ENCODE results near the gene TMEM187. TPM values are rescaled to one million over a fixed set of nuclear protein-coding genes. Genes with fewer than 3 reads are reported as not detected.

The TMEM187 gene
- total RNA-seq, 1 donor, result 6.9 TPM

DNA sequence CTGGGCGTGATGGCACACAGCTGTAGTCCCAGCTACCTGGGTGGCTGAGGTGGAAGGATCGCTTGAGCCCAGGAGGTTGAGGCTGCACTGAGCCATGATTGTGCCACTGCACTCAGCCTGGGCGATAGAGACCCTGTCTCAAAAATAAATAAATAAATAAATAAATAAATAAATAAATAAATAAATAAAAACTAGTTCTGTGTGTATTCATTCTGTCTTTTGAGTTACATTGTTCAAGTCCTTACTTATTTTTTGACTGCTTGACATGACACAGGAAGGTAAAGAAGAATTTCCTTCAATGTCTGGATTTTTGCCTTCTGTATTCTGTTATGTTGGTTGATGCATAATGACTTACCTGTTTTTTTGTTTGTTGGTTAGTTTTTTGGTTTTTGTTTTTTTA lies 35.5 kb upstream of the TMEM187 start:
- TF ChIP-seq, protein P1, sequence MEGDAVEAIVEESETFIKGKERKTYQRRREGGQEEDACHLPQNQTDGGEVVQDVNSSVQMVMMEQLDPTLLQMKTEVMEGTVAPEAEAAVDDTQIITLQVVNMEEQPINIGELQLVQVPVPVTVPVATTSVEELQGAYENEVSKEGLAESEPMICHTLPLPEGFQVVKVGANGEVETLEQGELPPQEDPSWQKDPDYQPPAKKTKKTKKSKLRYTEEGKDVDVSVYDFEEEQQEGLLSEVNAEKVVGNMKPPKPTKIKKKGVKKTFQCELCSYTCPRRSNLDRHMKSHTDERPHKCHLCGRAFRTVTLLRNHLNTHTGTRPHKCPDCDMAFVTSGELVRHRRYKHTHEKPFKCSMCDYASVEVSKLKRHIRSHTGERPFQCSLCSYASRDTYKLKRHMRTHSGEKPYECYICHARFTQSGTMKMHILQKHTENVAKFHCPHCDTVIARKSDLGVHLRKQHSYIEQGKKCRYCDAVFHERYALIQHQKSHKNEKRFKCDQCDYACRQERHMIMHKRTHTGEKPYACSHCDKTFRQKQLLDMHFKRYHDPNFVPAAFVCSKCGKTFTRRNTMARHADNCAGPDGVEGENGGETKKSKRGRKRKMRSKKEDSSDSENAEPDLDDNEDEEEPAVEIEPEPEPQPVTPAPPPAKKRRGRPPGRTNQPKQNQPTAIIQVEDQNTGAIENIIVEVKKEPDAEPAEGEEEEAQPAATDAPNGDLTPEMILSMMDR (IDR thresholded peaks at IDR 0.05; ENCODE audit: extremely low read depth, low read depth, low read length), result no peak
- Histone ChIP-seq H2AFZ (ENCODE audit: low read length) (no peak overlapping the region), H3K79me2 (ENCODE audit: insufficient read depth, low read length) (peaks cover 25% of the 10 kb centered on the region), H3K27ac (ENCODE audit: low read depth, low read length) (no peak overlapping the region), H3K4me2 (ENCODE audit: insufficient read depth, low read length) (no peak overlapping the region), H3K36me3 (ENCODE audit: insufficient read depth, low read length) (peaks cover 4% of the 10 kb centered on the region), H3K27me3 (ENCODE audit: insufficient read depth, low read length) (peaks cover 5% of the 10 kb centered on the region), H3K4me3 (ENCODE audit: insufficient read depth, low read length) (no peak overlapping the region), H3K9me3 (ENCODE audit: low read depth, low read length) (no peaks in the 10 kb centered on the region), H4K20me1 (ENCODE audit: insufficient read depth, low read length) (peaks cover 22% of the 10 kb centered on the region), H3K4me1 (ENCODE audit: insufficient read depth, low read length) (peaks cover 7% of the 10 kb centered on the region)
- no peak for DNase-seq (ENCODE audit: insufficient read length, low spot score, missing footprints)

DNA sequence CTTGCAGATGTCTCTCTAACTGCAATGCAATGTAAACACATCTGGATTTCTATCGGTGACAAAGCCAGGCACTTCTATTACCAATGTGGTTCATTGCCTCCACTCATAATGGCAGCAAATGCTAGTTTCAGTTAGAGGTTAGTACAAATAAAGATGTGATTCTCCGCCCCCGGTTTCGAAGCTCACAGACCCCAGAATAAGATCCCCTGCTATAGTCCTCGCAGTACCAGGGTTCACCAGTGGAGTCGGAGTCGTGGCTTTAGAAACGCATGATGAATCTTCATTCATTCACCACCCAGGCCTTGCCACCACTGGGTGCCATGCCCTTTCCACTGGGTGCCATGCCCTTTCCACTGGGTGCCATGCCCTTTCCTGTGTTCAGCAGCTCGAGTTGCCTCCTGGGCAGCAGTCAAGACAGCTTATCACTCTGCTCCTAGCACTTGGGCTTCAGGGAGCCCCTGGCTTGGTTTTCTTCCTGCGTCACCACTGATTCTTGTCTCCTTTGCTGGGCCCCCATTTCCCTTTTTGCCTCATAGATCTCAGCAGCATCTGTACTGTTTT lies 34.2 kb upstream of the TMEM187 start:
- H3K4me3 ChIP-seq (ENCODE audit: insufficient read depth, low read length), result no peak overlapping the region
- peaks cover 11% of the 10 kb centered on the region for H4K20me1 ChIP-seq (ENCODE audit: insufficient read depth, low read length)
- no peaks in the 10 kb centered on the region for H3K9me3 ChIP-seq (ENCODE audit: low read depth, low read length)
- H3K79me2 ChIP-seq (ENCODE audit: insufficient read depth, low read length), result peaks cover 13% of the 10 kb centered on the region
- no peak overlapping the region for H3K27ac ChIP-seq (ENCODE audit: low read depth, low read length)
- no peak overlapping the region for H2AFZ ChIP-seq (ENCODE audit: low read length)
- no peak for DNase-seq (ENCODE audit: insufficient read length, low spot score, missing footprints)
- H3K4me2 ChIP-seq (ENCODE audit: insufficient read depth, low read length), result no peak overlapping the region
- H3K4me1 ChIP-seq (ENCODE audit: insufficient read depth, low read length), result peaks cover 7% of the 10 kb centered on the region
- TF ChIP-seq, protein P1 (IDR thresholded peaks at IDR 0.05; ENCODE audit: extremely low read depth, low read depth, low read length), result no peak
- no peaks in the 10 kb centered on the region for H3K36me3 ChIP-seq (ENCODE audit: insufficient read depth, low read length)
- peaks cover 5% of the 10 kb centered on the region for H3K27me3 ChIP-seq (ENCODE audit: insufficient read depth, low read length)

DNA sequence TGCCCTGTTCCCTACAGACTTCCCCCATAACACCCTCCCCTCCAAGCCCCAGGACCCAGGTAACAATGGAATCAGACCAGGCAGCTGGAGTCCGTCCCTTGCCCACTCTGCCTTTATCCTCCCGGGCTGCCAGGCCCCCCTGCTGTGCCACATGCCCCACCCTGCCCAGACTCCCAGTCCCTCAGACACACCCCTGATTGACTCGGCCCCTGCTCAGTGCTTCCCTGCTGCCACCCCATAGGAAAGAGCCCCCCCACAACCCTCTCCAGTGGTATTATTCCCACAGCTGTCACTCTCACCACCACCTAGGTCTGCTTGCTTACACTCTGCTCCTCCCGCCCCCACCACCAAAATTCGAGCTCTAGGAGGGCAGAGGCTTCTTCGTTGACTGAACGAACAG lies 33.0 kb upstream of the TMEM187 start:
- H2AFZ ChIP-seq (ENCODE audit: low read length), result no peak overlapping the region
- no peak for DNase-seq (ENCODE audit: insufficient read length, low spot score, missing footprints)
- no peaks in the 10 kb centered on the region for H3K36me3 ChIP-seq (ENCODE audit: insufficient read depth, low read length)
- no peak overlapping the region for H3K27ac ChIP-seq (ENCODE audit: low read depth, low read length)
- TF ChIP-seq, protein P1 (IDR thresholded peaks at IDR 0.05; ENCODE audit: extremely low read depth, low read depth, low read length), result no peak
- peaks cover under 1% of the 10 kb centered on the region for H3K79me2 ChIP-seq (ENCODE audit: insufficient read depth, low read length)
- no peaks in the 10 kb centered on the region for H4K20me1 ChIP-seq (ENCODE audit: insufficient read depth, low read length)
- no peaks in the 10 kb centered on the region for H3K4me1 ChIP-seq (ENCODE audit: insufficient read depth, low read length)
- H3K9me3 ChIP-seq (ENCODE audit: low read depth, low read length), result no peaks in the 10 kb centered on the region
- peaks cover 5% of the 10 kb centered on the region for H3K27me3 ChIP-seq (ENCODE audit: insufficient read depth, low read length)
- H3K4me2 ChIP-seq (ENCODE audit: insufficient read depth, low read length), result no peak overlapping the region
- H3K4me3 ChIP-seq (ENCODE audit: insufficient read depth, low read length), result no peak overlapping the region

DNA sequence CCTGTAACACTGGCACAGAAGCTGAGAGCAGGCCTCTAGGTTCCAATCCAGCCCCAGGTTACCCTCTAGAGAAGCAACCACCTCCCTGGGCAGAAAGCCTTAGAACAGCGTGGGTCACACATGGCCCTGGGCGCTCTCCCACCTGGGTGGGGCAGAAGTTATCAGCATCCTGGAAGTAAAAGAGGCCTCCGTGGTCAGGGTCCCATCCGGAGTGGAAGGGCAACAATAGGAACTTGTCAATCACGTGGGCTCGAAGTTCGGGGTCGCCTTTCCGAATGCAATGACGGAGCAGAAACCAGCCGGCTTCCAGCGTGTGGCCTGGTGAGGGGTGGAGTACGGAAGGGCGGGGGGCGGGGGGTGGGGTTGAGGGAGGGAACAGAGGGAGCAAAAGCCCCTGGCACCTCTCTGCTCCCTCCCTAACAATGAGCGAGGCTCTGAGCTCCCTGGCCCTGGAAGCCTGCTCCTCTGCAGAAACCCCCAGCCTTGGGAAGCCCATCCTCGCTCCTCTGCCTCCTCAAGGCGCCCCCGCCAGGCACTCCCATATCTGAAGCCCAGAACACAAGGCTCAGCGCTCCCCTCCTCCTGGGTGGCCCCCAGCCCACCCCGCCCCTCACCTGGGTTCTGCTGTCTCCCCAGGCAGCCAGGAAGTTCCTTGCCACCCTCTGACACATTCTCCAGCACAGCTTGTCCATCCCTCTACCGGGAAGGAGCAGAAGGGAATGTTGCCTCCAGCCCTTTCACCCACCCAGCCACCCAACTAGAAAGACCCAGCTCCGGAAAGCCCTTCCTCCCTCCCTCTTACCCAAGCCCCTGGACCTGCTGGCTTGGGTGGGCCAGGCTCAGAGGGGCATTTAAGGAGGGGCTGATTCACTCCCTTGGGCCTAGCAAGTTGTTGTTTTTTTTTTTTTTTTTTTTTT lies 31.0 kb upstream of the TMEM187 start:
- Histone ChIP-seq H3K27me3 (ENCODE audit: insufficient read depth, low read length) (peaks cover 5% of the 10 kb centered on the region), H3K27ac (ENCODE audit: low read depth, low read length) (no peak overlapping the region), H3K79me2 (ENCODE audit: insufficient read depth, low read length) (no peaks in the 10 kb centered on the region), H4K20me1 (ENCODE audit: insufficient read depth, low read length) (no peaks in the 10 kb centered on the region), H3K9me3 (ENCODE audit: low read depth, low read length) (no peaks in the 10 kb centered on the region), H2AFZ (ENCODE audit: low read length) (no peak overlapping the region), H3K36me3 (ENCODE audit: insufficient read depth, low read length) (no peaks in the 10 kb centered on the region), H3K4me2 (ENCODE audit: insufficient read depth, low read length) (no peak overlapping the region), H3K4me3 (ENCODE audit: insufficient read depth, low read length) (no peak overlapping the region), H3K4me1 (ENCODE audit: insufficient read depth, low read length) (no peaks in the 10 kb centered on the region)
- TF ChIP-seq, protein P1 (IDR thresholded peaks at IDR 0.05; ENCODE audit: extremely low read depth, low read depth, low read length), result no peak
- no peak for DNase-seq (ENCODE audit: insufficient read length, low spot score, missing footprints)

Measured in osteoblast (primary cell).